ENCODE data around the gene PLA2G2F. TPM values are rescaled to one million over a fixed set of nuclear protein-coding genes. Genes with fewer than 3 reads are reported as not detected.

PLA2G2F gene
- total RNA-seq, 1 experiment from 2014 or later, result not detected

GRCh38 chr1:20099533-20099932 lies 39.6 kb upstream of the PLA2G2F start:
- ChIA-PET POLR2A (no interaction called here), CTCF (interaction anchor here (0.7 to 6.3 kb wide), 4 partner anchors 9 to 124 kb away, joined by 3 to 76 read pairs (median 5); no protein-coding TSS in a partner anchor)
- Mint-ChIP-seq H3K9me3 (ENCODE audit: unreplicated experiment) (no peaks in the 10 kb centered on the region), H3K4me1 (ENCODE audit: insufficient read depth, unreplicated experiment) (peaks cover 12% of the 10 kb centered on the region), H3K27me3 (ENCODE audit: insufficient read depth, unreplicated experiment) (no peaks in the 10 kb centered on the region), H3K27ac (ENCODE audit: low read depth, unreplicated experiment) (no peak overlapping the region), H3K4me3 (ENCODE audit: unreplicated experiment) (no peak overlapping the region), H3K36me3 (ENCODE audit: insufficient read depth, unreplicated experiment) (no peaks in the 10 kb centered on the region)
- DNase-seq (ENCODE audit: unreplicated experiment), result no peak
- intact Hi-C loops (cut with micrococcal nuclease), result no loop called here
- no TSS peak for BruUV-seq (replicated peaks)
- TF ChIP-seq CTCF (IDR thresholded peaks at IDR 0.05; ENCODE audit: unreplicated experiment), result no peak

GRCh38 chr1:20100632-20101355 lies 38.3 kb upstream of the PLA2G2F start:
- CTCF ChIA-PET, result interaction anchor here (0.6 to 6.3 kb wide), 15 partner anchors 10 to 398 kb away, joined by 3 to 76 read pairs (median 4); no protein-coding TSS in a partner anchor
- no peaks in the 10 kb centered on the region for H3K9me3 Mint-ChIP-seq (ENCODE audit: unreplicated experiment)
- POLR2A ChIA-PET, result no interaction called here
- peak; percentile 92 for TF ChIP-seq CTCF (IDR thresholded peaks at IDR 0.05; ENCODE audit: unreplicated experiment)
- H3K4me1 Mint-ChIP-seq (ENCODE audit: insufficient read depth, unreplicated experiment), result peaks cover 12% of the 10 kb centered on the region
- peak; percentile 61 for DNase-seq (ENCODE audit: unreplicated experiment)
- intact Hi-C loops (cut with micrococcal nuclease), result loop anchor here (1.0 to 10.0 kb wide), 4 partner anchors 52 to 182 kb away; partner anchors contain the start of gene PLA2G2A
- no peaks in the 10 kb centered on the region for H3K36me3 Mint-ChIP-seq (ENCODE audit: insufficient read depth, unreplicated experiment)
- no peak overlapping the region for H3K27ac Mint-ChIP-seq (ENCODE audit: low read depth, unreplicated experiment)
- H3K4me3 Mint-ChIP-seq (ENCODE audit: unreplicated experiment), result no peak overlapping the region
- H3K27me3 Mint-ChIP-seq (ENCODE audit: insufficient read depth, unreplicated experiment), result no peaks in the 10 kb centered on the region
- no TSS peak for BruUV-seq (replicated peaks)

- POLR2A ChIA-PET, result interaction anchor here (0.7 kb wide), 2 partner anchors 126 to 1973 kb away, joined by 3 to 4 read pairs; no protein-coding TSS in a partner anchor
- Mint-ChIP-seq H3K4me3 (ENCODE audit: unreplicated experiment) (no peak overlapping the region), H3K4me1 (ENCODE audit: insufficient read depth, unreplicated experiment) (peaks cover 12% of the 10 kb centered on the region), H3K27ac (ENCODE audit: low read depth, unreplicated experiment) (no peak overlapping the region), H3K27me3 (ENCODE audit: insufficient read depth, unreplicated experiment) (no peaks in the 10 kb centered on the region), H3K36me3 (ENCODE audit: insufficient read depth, unreplicated experiment) (no peaks in the 10 kb centered on the region), H3K9me3 (ENCODE audit: unreplicated experiment) (no peaks in the 10 kb centered on the region)
- DNase-seq (ENCODE audit: unreplicated experiment), result peak; percentile 65
- CTCF ChIA-PET, result interaction anchor here (0.9 to 1.0 kb wide), 2 partner anchors 9 to 49 kb away, joined by 4 read pairs; no protein-coding TSS in a partner anchor
- BruUV-seq (replicated peaks), result no TSS peak
- intact Hi-C loops (cut with micrococcal nuclease), result loop anchor here (2.0 to 10.0 kb wide), 2 partner anchors 128 to 392 kb away; partner anchors contain the start of gene PLA2G2A
- TF ChIP-seq CTCF (IDR thresholded peaks at IDR 0.05; ENCODE audit: unreplicated experiment), result no peak
Observed at GRCh38 chr1:20102875-20103274, 36.2 kb upstream of the PLA2G2F start.

- intact Hi-C loops (cut with micrococcal nuclease), result loop anchor here (10.0 kb wide), 1 partner anchor 131 kb away; the partner anchor contains the start of gene PLA2G2A
- Mint-ChIP-seq H3K9me3 (ENCODE audit: unreplicated experiment) (no peaks in the 10 kb centered on the region), H3K27me3 (ENCODE audit: insufficient read depth, unreplicated experiment) (no peaks in the 10 kb centered on the region), H3K27ac (ENCODE audit: low read depth, unreplicated experiment) (no peak overlapping the region), H3K4me3 (ENCODE audit: unreplicated experiment) (no peak overlapping the region), H3K36me3 (ENCODE audit: insufficient read depth, unreplicated experiment) (no peaks in the 10 kb centered on the region), H3K4me1 (ENCODE audit: insufficient read depth, unreplicated experiment) (peaks cover 17% of the 10 kb centered on the region)
- TF ChIP-seq CTCF (IDR thresholded peaks at IDR 0.05; ENCODE audit: unreplicated experiment), result no peak
- ChIA-PET CTCF (no interaction called here), POLR2A (no interaction called here)
- no TSS peak for BruUV-seq (replicated peaks)
- no peak for DNase-seq (ENCODE audit: unreplicated experiment)
Observed at GRCh38 chr1:20105856-20106255, 33.3 kb upstream of the PLA2G2F start.

Measured in MCF 10A (cell line).